Hypothalamus (tissue), 51 donors: ENCODE data around the gene NLRP6.
"Not testable (repeated sequence)": the region's sequence is repeated elsewhere in the genome, so short reads cannot be mapped to it uniquely, and the experiment has no call there.

ENCODE experiments used
- DNase-seq, 51 donors: peaks; one replicate each; lab custom pipeline; 2025; lab: John Stamatoyannopoulos, UW

The NLRP6 gene

GRCh38 chr11:304915-305843, 27.0 kb downstream of the NLRP6 start:
- DNase-seq = peak in 11 of 51 donors; percentile 9 to 45 (median 33)

GRCh38 chr11:305844-306211, 27.6 kb downstream of the NLRP6 start:
- no peak for DNase-seq

GRCh38 chr11:306645-307371, 28.6 kb downstream of the NLRP6 start:
- DNase-seq = no peak

GRCh38 chr11:307766-308708, 29.8 kb downstream of the NLRP6 start, which contains the start of gene IFITM2:
TSS of gene IFITM2 (plus strand) at chr11:307816. CDS start at chr11:308193, 377 bp downstream.
- DNase-seq = peak in 1 of 51 donors; percentile 26

GRCh38 chr11:308740-309665, 30.8 kb downstream of the NLRP6 start:
- not testable (repeated sequence) for DNase-seq

- not testable (repeated sequence) for DNase-seq
These were observed 31.9 kb downstream of the NLRP6 start for GRCh38 chr11:309979-310572.

GRCh38 chr11:311013-311748, 33.0 kb downstream of the NLRP6 start:
- DNase-seq = not testable (repeated sequence)

GRCh38 chr11:312092-312816, 34.0 kb downstream of the NLRP6 start:
- DNase-seq = no peak

- DNase-seq = no peak
These were observed 35.1 kb downstream of the NLRP6 start for GRCh38 chr11:313304-313786.

GRCh38 chr11:313787-314553, 35.8 kb downstream of the NLRP6 start, which contains the start of gene IFITM1:
TSS of gene IFITM1 (plus strand) at chr11:314040. CDS start at chr11:314171, 131 bp downstream.
- DNase-seq = peak in 1 of 51 donors; percentile 27

- DNase-seq = not testable (repeated sequence)
These were observed 36.3 kb downstream of the NLRP6 start for GRCh38 chr11:314554-314875.

GRCh38 chr11:315051-315481, 36.9 kb downstream of the NLRP6 start:
- DNase-seq = no peak

GRCh38 chr11:315516-315994, 37.3 kb downstream of the NLRP6 start:
- no peak for DNase-seq

GRCh38 chr11:316031-316701, 38.0 kb downstream of the NLRP6 start:
- no peak for DNase-seq

GRCh38 chr11:316891-317301, 38.7 kb downstream of the NLRP6 start:
- DNase-seq = no peak
